WI38 (cell line): ENCODE data around the gene SIN3A.
"Not testable (repeated sequence)": the region's sequence is repeated elsewhere in the genome, so short reads cannot be mapped to it uniquely, and the experiment has no call there.

Source experiments
- H3K4me3 ChIP-seq: 2 replicates; pipeline ENCODE4 v1.5.1; 2011; ENCODE audit warnings: low read depth, mild to moderate bottlenecking, control low read depth, low read length
- TF ChIP-seq, protein P1 (sequence below): IDR thresholded peaks from 2 replicates; pipeline ENCODE4 v1.5.1; 2012; ENCODE audit warnings: low read depth, mild to moderate bottlenecking, control low read depth, low read length

SIN3A gene

DNA sequence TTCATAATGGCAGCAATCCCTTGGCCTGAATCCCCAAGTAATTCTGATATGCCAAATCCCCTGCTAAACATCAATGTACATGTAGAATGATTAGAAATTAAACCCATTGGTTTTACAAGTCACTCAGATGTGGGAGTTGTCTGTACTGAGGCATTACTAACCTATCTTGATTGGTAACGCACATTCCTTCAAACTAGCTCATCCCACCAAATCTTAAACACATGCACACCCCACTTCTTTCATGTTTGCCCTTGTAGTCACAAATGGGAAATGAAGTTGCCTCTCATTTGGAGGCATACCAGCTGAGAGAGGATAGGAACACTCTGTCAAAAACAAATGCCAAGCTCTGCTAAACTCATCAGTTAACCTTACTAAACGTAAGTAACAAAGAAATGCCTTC is 54.0 kb downstream of the SIN3A start:
- TF ChIP-seq, protein P1, sequence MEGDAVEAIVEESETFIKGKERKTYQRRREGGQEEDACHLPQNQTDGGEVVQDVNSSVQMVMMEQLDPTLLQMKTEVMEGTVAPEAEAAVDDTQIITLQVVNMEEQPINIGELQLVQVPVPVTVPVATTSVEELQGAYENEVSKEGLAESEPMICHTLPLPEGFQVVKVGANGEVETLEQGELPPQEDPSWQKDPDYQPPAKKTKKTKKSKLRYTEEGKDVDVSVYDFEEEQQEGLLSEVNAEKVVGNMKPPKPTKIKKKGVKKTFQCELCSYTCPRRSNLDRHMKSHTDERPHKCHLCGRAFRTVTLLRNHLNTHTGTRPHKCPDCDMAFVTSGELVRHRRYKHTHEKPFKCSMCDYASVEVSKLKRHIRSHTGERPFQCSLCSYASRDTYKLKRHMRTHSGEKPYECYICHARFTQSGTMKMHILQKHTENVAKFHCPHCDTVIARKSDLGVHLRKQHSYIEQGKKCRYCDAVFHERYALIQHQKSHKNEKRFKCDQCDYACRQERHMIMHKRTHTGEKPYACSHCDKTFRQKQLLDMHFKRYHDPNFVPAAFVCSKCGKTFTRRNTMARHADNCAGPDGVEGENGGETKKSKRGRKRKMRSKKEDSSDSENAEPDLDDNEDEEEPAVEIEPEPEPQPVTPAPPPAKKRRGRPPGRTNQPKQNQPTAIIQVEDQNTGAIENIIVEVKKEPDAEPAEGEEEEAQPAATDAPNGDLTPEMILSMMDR = no peak
- no peak overlapping the region for H3K4me3 ChIP-seq

DNA sequence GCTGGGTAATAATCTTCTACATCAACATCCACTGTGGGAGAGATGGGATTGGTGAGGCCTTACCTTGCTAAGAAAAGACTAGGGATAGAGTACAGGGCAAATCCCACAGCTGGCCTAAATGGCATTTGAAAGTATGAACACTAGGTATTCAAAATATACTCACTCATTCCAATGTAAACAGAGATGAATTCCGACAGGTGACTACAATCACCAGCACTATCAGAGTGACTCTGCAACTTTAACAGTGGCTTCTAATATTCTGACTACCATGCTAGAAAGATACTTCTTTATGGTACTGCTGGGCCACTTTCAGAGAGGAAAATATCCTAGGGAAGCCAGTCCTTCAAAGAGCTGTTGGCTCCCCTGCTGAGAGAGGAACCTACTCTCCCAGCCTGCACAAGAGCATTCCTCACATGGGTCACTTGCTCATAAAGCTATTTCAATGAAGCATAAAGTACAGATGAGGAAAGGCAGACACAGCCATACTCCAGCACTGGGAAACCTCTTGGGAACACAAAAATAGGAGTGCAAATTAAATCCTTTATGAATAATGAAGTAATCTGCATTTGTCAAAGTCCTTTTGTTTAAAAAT is 61.6 kb downstream of the SIN3A start:
- TF ChIP-seq, protein P1 = no peak
- H3K4me3 ChIP-seq = no peak overlapping the region

DNA sequence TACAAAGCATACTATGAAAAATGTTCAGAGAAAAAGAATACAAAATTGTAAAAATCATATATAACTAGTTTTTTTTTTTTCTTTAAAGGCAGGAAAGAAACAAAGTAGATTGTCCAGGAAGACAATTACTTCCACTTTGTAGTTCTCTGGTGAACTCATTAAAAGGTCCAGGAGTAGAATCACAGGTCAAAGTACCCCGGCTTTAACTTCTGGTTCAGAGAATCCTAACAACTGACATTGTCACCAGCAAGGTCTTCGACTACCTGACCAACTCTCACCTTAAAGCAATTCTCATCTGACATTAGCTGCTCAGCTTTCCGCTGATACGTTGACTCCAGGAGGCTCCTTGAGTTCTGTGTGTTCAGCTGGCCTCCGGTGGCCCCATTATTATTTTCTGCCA is 67.5 kb downstream of the SIN3A start:
- H3K4me3 ChIP-seq = not testable (repeated sequence)

DNA sequence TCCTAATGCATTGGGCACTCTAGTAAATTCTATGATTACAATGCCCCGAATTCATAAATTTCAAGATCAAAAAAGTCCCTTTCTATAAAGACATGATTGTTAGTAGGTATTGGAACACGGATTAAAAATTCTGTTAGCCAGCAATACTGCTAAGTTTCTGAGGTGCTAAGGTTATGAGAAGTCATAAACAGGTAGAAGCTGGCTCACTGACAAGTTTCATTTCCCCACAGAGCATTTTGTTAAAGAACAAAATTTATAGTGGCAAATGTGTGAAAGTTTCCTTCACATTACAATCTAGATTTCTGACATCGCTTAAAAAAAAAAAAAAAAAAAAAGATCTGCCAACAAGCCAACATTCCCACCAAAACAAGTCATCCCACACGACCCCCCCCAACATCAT is 70.7 kb downstream of the SIN3A start:
- no peak overlapping the region for H3K4me3 ChIP-seq
- TF ChIP-seq, protein P1 = no peak

DNA sequence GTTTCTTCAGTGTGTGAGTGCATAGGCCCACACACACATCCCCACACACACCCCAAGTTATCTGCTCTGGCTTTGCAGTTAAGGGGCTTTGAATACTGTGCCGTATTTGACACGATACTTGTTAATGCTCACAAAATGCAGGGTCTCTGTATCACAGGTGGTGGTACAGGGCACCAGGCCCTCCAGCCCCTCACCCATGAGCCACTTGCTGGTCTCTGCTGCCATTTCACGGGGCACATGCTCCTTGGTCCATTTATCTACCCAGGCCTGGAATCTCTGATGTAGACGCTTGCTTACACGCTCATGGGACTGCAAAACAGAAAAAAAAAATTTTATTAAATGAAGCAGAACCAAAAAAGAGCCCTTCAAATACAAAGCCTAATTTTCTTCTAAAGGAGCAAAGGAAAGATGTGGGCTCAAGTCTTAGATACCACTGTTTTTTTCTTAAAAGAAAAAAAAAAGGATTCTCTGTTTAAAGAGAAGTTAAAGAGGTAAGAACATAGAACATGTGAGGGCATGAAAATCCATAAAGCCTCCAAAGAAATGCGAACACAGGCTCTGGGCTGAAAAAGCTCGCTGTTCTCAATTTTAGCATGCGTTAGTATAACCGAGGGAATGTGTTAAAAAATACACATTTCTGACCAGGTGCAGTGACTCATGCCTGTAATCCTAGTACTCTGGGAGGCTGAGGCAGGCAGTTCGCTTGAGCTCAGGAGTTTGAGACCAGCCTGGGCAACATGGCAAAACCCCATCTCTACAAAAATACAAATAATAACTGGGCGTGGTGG is 79.4 kb downstream of the SIN3A start:
- TF ChIP-seq, protein P1 = no peak
- no peak overlapping the region for H3K4me3 ChIP-seq

DNA sequence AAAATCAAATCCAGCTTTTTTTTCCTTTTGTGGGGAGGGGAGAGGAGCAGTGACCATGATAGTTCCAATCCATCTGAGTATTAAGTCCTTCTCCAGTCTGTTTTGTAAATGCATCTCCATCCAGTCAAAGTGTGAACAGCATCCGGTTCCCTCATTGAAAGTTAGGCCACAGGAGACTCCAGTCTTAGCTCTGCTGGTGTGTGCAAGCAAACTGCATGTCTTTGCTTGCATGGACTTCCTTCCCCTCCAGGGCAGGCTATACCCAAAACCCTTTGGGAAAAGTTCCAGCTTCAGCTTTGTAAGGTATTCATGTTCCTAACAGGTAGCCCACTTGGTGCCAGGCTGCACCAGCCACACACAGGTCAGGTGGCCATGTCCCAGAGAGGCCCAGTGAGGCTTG is 80.0 kb downstream of the SIN3A start:
- TF ChIP-seq, protein P1 = no peak
- no peak overlapping the region for H3K4me3 ChIP-seq

DNA sequence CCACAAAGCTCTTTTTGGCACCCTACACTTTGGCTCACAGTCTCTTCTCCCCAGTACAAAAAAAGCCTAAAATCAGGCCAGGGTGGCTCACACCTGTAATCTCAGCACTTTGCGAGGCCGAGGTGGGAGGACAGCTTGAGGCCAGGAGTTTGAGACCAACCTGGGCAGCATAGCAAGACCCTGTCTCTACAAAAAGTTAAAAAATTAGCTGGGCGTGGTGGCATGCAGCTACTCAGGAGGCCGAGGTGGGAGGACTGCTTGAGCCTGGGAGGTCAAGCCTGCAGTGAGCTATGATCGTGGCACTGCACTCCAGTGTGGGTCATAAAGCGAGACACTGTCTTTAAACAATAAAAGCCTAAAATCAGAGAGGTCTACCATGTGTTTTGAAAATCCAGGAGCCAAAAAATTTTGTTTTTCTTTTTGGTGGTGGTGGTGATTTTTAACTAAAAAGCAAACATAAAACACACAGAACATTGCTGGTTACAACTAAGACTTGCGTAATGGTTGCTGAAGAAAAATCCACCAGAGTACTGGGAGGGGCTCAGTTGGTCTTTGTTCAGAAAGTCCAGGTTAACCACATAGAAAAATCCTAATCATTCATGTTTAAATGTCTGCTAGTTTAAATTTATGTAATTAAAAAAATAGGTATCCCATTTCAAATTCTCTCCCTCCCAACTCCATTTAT is 81.5 kb downstream of the SIN3A start:
- no peak overlapping the region for H3K4me3 ChIP-seq

More for the DNA sequence above, 81.5 kb downstream of the SIN3A start:
- TF ChIP-seq, protein P1 = no peak
